ENCODE data around the gene HELZ. TPM values are rescaled to one million over a fixed set of nuclear protein-coding genes. Genes with fewer than 3 reads are reported as not detected.
"Not testable (repeated sequence)": the region's sequence is repeated elsewhere in the genome, so short reads cannot be mapped to it uniquely, and the experiment has no call there.

Gene HELZ
- polyA plus RNA-seq, 3 donors = 27.8 to 31.0 (median 28.2) TPM

- DNase-seq (ENCODE audit: low read depth in 3 of 3, low spot score in 2 of 3) = no peak
These were observed 46.9 kb downstream of the HELZ start for GRCh38 chr17:67198131-67198530.

GRCh38 chr17:67197023-67197422, 48.0 kb downstream of the HELZ start:
- DNase-seq (ENCODE audit: low read depth in 3 of 3, low spot score in 2 of 3) = not testable (repeated sequence)

GRCh38 chr17:67196422-67196821, 48.6 kb downstream of the HELZ start:
- no peak for DNase-seq (ENCODE audit: low read depth in 3 of 3, low spot score in 2 of 3)

GRCh38 chr17:67194134-67194533, 50.9 kb downstream of the HELZ start:
- no peak for DNase-seq (ENCODE audit: low read depth in 3 of 3, low spot score in 2 of 3)

GRCh38 chr17:67187927-67188326, 57.1 kb downstream of the HELZ start:
- DNase-seq (ENCODE audit: low read depth in 3 of 3, low spot score in 2 of 3) = no peak

- DNase-seq (ENCODE audit: low read depth in 3 of 3, low spot score in 2 of 3) = no peak
These were observed 58.2 kb downstream of the HELZ start for GRCh38 chr17:67186782-67187181.

- DNase-seq (ENCODE audit: low read depth in 3 of 3, low spot score in 2 of 3) = no peak
These were observed 61.5 kb downstream of the HELZ start for GRCh38 chr17:67183531-67183930.

GRCh38 chr17:67181825-67182224, 63.2 kb downstream of the HELZ start:
- no peak for DNase-seq (ENCODE audit: low read depth in 3 of 3, low spot score in 2 of 3)

- no peak for DNase-seq (ENCODE audit: low read depth in 3 of 3, low spot score in 2 of 3)
These were observed 64.7 kb downstream of the HELZ start for GRCh38 chr17:67180275-67180674.

- no peak for DNase-seq (ENCODE audit: low read depth in 3 of 3, low spot score in 2 of 3)
These were observed 66.4 kb downstream of the HELZ start for GRCh38 chr17:67178555-67178954.

- no peak for DNase-seq (ENCODE audit: low read depth in 3 of 3, low spot score in 2 of 3)
These were observed 67.3 kb downstream of the HELZ start for GRCh38 chr17:67177732-67178131.

GRCh38 chr17:67174190-67174589, 70.8 kb downstream of the HELZ start:
- no peak for DNase-seq (ENCODE audit: low read depth in 3 of 3, low spot score in 2 of 3)

- DNase-seq (ENCODE audit: low read depth in 3 of 3, low spot score in 2 of 3) = no peak
These were observed 73.4 kb downstream of the HELZ start for GRCh38 chr17:67171560-67171959.

- no peak for DNase-seq (ENCODE audit: low read depth in 3 of 3, low spot score in 2 of 3)
These were observed 76.5 kb downstream of the HELZ start for GRCh38 chr17:67168496-67168895.

- DNase-seq (ENCODE audit: low read depth in 3 of 3, low spot score in 2 of 3) = no peak
These were observed 79.8 kb downstream of the HELZ start for GRCh38 chr17:67165201-67165600.

- no peak for DNase-seq (ENCODE audit: low read depth in 3 of 3, low spot score in 2 of 3)
These were observed 80.7 kb downstream of the HELZ start for GRCh38 chr17:67164302-67164701.

GRCh38 chr17:67162771-67163170, 82.2 kb downstream of the HELZ start:
- no peak for DNase-seq (ENCODE audit: low read depth in 3 of 3, low spot score in 2 of 3)

- DNase-seq (ENCODE audit: low read depth in 3 of 3, low spot score in 2 of 3) = no peak
These were observed 83.4 kb downstream of the HELZ start for GRCh38 chr17:67161573-67161972.

GRCh38 chr17:67160791-67161190, 84.2 kb downstream of the HELZ start:
- no peak for DNase-seq (ENCODE audit: low read depth in 3 of 3, low spot score in 2 of 3)

- no peak for DNase-seq (ENCODE audit: low read depth in 3 of 3, low spot score in 2 of 3)
These were observed 87.0 kb downstream of the HELZ start for GRCh38 chr17:67157732-67158639.

GRCh38 chr17:67156269-67157199, 88.5 kb downstream of the HELZ start:
- no peak for DNase-seq (ENCODE audit: low read depth in 3 of 3, low spot score in 2 of 3)

All from right renal cortex interstitium (tissue), 3 donors.